Heart left ventricle (tissue), 16 donors: ENCODE results near the gene TAOK3. TPM values are rescaled to one million over a fixed set of nuclear protein-coding genes. Genes with fewer than 3 reads are reported as not detected.
A peak's percentile ranks its signal among the peaks of the same experiment; 100 is the strongest.

ENCODE experiments used
- ATAC-seq, 4 donors: fragments of 200-7000 bp; cut with Tn5 transposase; one replicate each; pipeline ENCODE4 v1.9.1; 2020 to 2022; ENCODE audit warnings: moderate library complexity in 4 of 4, mild to moderate bottlenecking in 3 of 4, moderate number of reproducible peaks in 1 of 4
- DNase-seq, 5 donors: peaks; one replicate each; pipeline ENCODE4 v3.0.0-alpha.2; 2020
- H3K27ac ChIP-seq, 12 donors: fragments of 200-600 bp; sonication (generic) in 4 of 12; one replicate each; pipeline versions ENCODE4 v1.5.0 to v1.8.0; 2016 to 2022; ENCODE audit warnings: mild to moderate bottlenecking in 2 of 12
- H3K27me3 ChIP-seq, 9 donors: fragments of 200-600 bp; sonication (generic) in 2 of 9; one replicate each; pipeline versions ENCODE4 v1.5.1 to v1.8.0; 2016 to 2022; ENCODE audit warnings: mild to moderate bottlenecking in 3 of 9
- H3K36me3 ChIP-seq, 9 donors: fragments of 200-600 bp; sonication (generic) in 2 of 9; one replicate each; pipeline versions ENCODE4 v1.5.0 to v1.8.0; 2018 to 2022; ENCODE audit warnings: mild to moderate bottlenecking in 2 of 9
- H3K4me1 ChIP-seq, 12 donors: fragments of 200-600 bp; sonication (generic) in 4 of 12; one replicate each; pipeline versions ENCODE4 v1.5.0 to v1.8.0; 2016 to 2022; ENCODE audit warnings: mild to moderate bottlenecking in 3 of 12
- H3K4me3 ChIP-seq, 12 donors: fragments of 200-600 bp; sonication (generic) in 4 of 12; one replicate each; pipeline versions ENCODE4 v1.5.0 to v1.8.0; 2017 to 2022; ENCODE audit warnings: mild to moderate bottlenecking in 9 of 12, moderate library complexity in 4 of 12
- H3K9me3 ChIP-seq, 12 donors: fragments of 200-600 bp; sonication (generic) in 4 of 12; one replicate each; pipeline versions ENCODE4 v1.5.0 to v1.8.0; 2016 to 2022; ENCODE audit warnings: mild to moderate bottlenecking in 1 of 12
- POLR2A ChIP-seq, 2 donors: fragments of 450-650 bp; IDR thresholded peaks; one replicate each; pipeline ENCODE4 v1.6.1; 2017; ENCODE audit warnings: antibody characterized with exemption in 2 of 2, mild to moderate bottlenecking in 2 of 2, moderate library complexity in 2 of 2
- WGBS, 4 donors: extraction: QIAGEN DNeasy Blood & Tissue Kit in 2 of 4; methylation state at CpG; one replicate each; pipeline versions ENCODE4 v1.1.5 to v1.1.7; 2013 to 2018; 5-methylcytosine and 5-hydroxymethylcytosine counted together
- intact Hi-C, 10 donors: fragments of 100-400 bp; cut with DNase I; formaldehyde crosslinking; loops; one replicate each; pipeline versions ENCODE4 v1.11.1 to v1.14.2; 2022
- polyA plus RNA-seq, 2 donors: library from polyadenylated mRNA; stranded (reverse); fragments of 200-250 nt; gene quantifications; one replicate each; pipeline ENCODE4 v1.2.3, GENCODE V29; 2013
- total RNA-seq, 9 donors: library from RNA; depleted of rRNA in 2 of 9; stranded (reverse); fragments of >200 nt in 2 of 9; fragmentation: NEBNext Ultra II Directional in 3 of 9; extraction: Animal tissue kit (Norgen Biotek cat#: 25700) in 3 of 9; gene quantifications; one replicate each; pipeline versions ENCODE4 v1.1.0 to v1.2.4, GENCODE V29; 2016 to 2023
- TF ChIP-seq, protein P1 (sequence below), 12 donors: fragments of 200-600 bp; sonication (generic) in 4 of 12; IDR thresholded peaks; one replicate each; pipeline versions ENCODE4 v1.5.0 to v1.8.0; 2018 to 2022; ENCODE audit warnings: antibody characterized with exemption in 12 of 12, mild to moderate bottlenecking in 5 of 12
- donor health status: ischemic (EF 13 %, LVEDD 7.1; RV severe dilation, severe dysfunction).
- donor health status: healthy with polysubstance abuse.
- donor health status: DM: no; HTN: yes; CAD: no.
- donor health status: DM: no; HTN: no; CAD: no.
- donor health status: ischemic (EF 25% LVEDD 6.9; RV normal size, moderate dysfunction).
- donor health status: ischemic (EF 25% LVEDD 5.7; RV mildly dilated, moderate dysfunction).
- donor health status: healthy.
- donor health status: DM: yes; HTN: yes; CAD: no.
- donor health status: ischemic (EF 35%, LVEDD 5.7; RV mildly dilated, moderate dysfunction).
- donor health status: nonischemic (EF 11% LVEDD 7.7; RV severe dilation, severe dysfunction).
- donor health status: DM: yes; HTN: yes; CAD: no.
- donor health status: PGD.
- donor health status: ischemic (EF 29% LVEDD 5.4; RV normal size, mild dysfunction).
- donor health status: nonischemic (EF 23%, LVEDD 6.1; RV moderate dilation, normal function).

Gene TAOK3
- total and polyA plus RNA-seq, 11 donors: 11.8 to 26.6 (median 22.2) TPM

DNA sequence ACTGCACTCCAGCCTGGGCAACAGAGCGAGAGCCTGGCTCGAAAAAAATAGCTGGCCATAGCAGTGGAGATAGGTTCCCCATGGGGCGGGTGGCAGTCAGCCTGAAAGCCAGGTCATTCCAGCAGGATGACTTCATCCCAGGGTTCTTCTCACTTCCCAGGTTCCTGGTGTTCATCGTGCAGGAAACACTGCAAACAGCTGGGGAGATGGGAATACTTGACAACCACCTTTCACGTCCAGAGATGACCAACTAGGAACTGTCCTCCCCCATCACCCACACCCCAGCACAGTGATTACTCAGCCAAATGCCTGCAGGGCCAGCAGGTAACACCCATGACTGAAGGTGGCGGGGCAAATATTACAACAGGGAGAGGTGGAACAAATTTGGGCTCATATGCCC, 270.6 kb downstream of the TAOK3 start:
- peak overlapping the region in 1 of 12 donors; percentile 99 for H3K4me3 ChIP-seq
- H3K4me1 ChIP-seq: peaks cover 0 to 19% (median 9%) of the 10 kb centered on the region in 12 donors
- H3K27ac ChIP-seq: no peak overlapping the region
- H3K36me3 ChIP-seq: no peaks in the 10 kb centered on the region
- no peak for DNase-seq
- TF ChIP-seq, protein P1, sequence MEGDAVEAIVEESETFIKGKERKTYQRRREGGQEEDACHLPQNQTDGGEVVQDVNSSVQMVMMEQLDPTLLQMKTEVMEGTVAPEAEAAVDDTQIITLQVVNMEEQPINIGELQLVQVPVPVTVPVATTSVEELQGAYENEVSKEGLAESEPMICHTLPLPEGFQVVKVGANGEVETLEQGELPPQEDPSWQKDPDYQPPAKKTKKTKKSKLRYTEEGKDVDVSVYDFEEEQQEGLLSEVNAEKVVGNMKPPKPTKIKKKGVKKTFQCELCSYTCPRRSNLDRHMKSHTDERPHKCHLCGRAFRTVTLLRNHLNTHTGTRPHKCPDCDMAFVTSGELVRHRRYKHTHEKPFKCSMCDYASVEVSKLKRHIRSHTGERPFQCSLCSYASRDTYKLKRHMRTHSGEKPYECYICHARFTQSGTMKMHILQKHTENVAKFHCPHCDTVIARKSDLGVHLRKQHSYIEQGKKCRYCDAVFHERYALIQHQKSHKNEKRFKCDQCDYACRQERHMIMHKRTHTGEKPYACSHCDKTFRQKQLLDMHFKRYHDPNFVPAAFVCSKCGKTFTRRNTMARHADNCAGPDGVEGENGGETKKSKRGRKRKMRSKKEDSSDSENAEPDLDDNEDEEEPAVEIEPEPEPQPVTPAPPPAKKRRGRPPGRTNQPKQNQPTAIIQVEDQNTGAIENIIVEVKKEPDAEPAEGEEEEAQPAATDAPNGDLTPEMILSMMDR (IDR thresholded peaks at IDR 0.05): no peak
- TF ChIP-seq POLR2A (IDR thresholded peaks at IDR 0.05): no peak
- intact Hi-C loops: loop anchor here in 7 of 10 donors (2.0 to 10.0 kb wide), 4 partner anchors 35 to 227 kb away; partner anchors contain the start of gene WSB2 (in 6 of the 7)
- WGBS, 4 donors: 64 to 73% (median 71%) methylated on average over 6 of the region's 6 CpGs
- H3K9me3 ChIP-seq: no peaks in the 10 kb centered on the region
- H3K27me3 ChIP-seq: no peaks in the 10 kb centered on the region
- ATAC-seq: no peak

- Histone ChIP-seq H3K4me3 (no peak overlapping the region), H3K4me1 (peaks cover 0 to 19% (median 9%) of the 10 kb centered on the region in 12 donors), H3K27me3 (no peaks in the 10 kb centered on the region), H3K36me3 (no peaks in the 10 kb centered on the region), H3K27ac (no peak overlapping the region), H3K9me3 (no peaks in the 10 kb centered on the region)
- intact Hi-C loops: loop anchor here in 6 of 10 donors (5.0 to 10.0 kb wide), 3 partner anchors 34 to 226 kb away; partner anchors contain the start of gene WSB2 (in 5 of the 6)
- no peak for ATAC-seq
- DNase-seq: no peak
- no peak for TF ChIP-seq POLR2A (IDR thresholded peaks at IDR 0.05)
- TF ChIP-seq, protein P1 (IDR thresholded peaks at IDR 0.05): no peak
- 84 to 90% (median 87%) methylated on average over 3 of the region's 3 CpGs for WGBS, 4 donors
Observed at GRCh38 chr12:118101051-118101450, 271.7 kb downstream of the TAOK3 start.

Other genes with a start within 250 kb of the TAOK3 start
- gene PEBP1, start 236.8 kb downstream of the TAOK3 start, total RNA-seq: 100 to 1,000 TPM; 301 to 751 (median 420) TPM
- gene PEBP1, start 236.8 kb downstream of the TAOK3 start, polyA plus RNA-seq: 100 to 1,000 TPM; 295 to 554 TPM
- 10 to 100 TPM; 18.8 to 32.1 (median 21.8) TPM for gene SUDS3, start 3.6 kb upstream of the TAOK3 start, total RNA-seq
- 10 to 100 TPM in 1 of 2 donors, 1 to 10 TPM in 1; 8.0 to 16.8 TPM for gene SUDS3, start 3.6 kb upstream of the TAOK3 start, polyA plus RNA-seq